Effector CD4-positive, alpha-beta T cell (primary cell): Measurements from ENCODE around the gene KCNJ10.

Experiments used
- DNase-seq: peaks from one replicate; pipeline ENCODE4 v3.0.0-alpha.2; 2020

Gene KCNJ10

DNA sequence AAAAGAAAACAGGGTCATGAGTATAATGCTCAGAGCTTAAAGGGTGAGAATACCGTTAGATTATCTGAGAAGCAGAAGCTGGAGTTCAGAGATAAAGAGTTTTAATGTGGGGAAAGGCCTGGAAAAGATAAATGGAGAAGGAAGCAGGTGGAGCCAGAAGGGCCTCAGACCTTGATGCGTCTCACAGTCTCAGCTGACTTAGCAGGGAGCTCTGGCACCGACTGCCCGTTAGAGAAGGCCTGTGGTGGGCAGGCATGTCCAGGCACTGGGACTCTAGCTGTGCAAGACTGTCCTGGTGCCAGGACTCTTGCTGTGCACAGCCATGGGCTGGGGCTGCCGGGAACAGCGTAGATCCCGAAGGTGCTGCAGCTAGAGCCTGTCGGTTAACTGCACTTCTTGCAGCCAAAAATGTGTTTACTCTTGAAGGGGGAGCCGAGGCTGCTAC lies 112.1 kb downstream of the KCNJ10 start:
- DNase-seq: no peak

DNA sequence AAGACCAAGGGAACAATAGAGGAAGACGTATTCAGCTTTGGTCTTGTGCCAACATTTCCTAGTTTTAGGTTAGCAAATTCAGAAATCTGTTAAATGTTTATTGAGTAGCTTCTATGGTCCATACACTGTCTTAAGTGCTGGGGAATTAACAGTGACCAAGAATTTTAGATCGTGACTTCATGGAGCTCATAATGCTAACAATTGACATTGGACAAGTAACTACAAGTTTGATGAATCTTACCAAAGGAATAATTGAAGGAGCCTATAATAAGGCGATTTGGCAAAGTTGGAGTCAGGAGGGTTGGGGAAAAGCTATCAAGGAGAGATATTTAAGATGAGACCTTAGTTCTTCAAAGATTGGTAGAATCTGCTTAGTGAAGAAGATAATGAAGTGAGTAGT lies 114.5 kb downstream of the KCNJ10 start:
- no peak for DNase-seq

- no peak for DNase-seq
Observed at GRCh38 chr1:159953536-159954515, 116.1 kb downstream of the KCNJ10 start, which contains the start of gene SLAMF9. Gene SLAMF9, minus strand, starts transcription at chr1:159954237. Its CDS starts 100 bp downstream, at chr1:159954137.

DNA sequence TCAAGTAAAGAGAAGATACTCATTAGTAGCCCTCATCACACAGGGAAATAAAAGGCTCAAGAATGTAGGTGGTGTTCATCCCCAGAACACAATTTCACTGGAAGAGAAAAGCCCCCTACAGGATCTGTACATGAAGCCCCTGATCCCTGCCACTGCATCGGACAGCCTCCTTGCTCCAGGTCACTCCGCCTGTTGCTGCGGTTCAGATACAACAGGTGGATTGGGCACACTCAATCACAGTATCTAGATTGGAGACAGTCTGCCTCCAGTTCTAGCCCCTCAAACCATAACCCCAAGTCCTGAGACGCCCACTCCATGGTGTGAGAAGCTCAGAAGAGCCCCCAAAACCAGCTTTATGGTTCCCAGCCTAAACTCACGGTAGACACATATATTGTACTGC lies 117.0 kb downstream of the KCNJ10 start:
- no peak for DNase-seq

DNA sequence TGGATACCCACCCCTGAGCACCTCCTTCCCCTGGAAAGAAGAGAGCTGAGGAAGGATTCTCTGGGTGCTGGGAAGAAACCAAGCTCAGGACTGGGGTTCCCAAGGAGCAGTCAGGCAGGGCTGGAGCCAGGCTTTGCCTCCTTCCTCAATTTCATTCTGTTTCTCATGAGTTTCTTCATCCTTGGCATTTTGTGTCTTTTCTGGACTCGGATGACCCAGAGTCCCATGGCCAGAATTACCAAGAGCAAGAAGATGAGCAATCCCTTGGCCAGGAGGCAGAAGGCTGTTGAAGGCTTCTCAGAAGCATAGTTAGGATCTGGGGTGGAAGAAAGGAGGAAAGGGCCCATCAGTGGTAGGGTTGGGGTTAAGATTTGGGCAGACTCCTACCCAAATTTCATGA lies 118.4 kb downstream of the KCNJ10 start:
- DNase-seq: no peak

DNA sequence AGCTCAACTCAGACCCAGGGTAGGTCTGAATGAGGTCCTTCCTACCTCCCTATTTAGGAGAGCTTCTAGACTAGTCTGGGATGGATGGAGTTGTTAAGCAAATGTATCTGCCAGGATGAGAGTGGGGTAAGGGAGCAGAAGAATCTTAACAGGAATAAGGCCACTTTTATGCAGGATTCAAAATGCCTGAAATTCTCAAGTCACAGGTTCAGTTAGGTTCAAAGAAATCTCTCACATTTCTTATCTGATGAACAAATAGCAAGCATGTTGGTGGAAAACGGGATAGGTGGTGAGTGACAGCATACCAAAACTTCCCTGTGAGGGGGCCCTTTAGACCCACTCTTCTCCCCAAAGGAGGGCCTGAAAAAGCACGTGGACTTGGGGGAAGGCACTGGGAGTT lies 118.9 kb downstream of the KCNJ10 start:
- DNase-seq: no peak

- no peak for DNase-seq
Observed at GRCh38 chr1:159949981-159950381, 120.0 kb downstream of the KCNJ10 start.

GRCh38 chr1:159949123-159949522 lies 120.8 kb downstream of the KCNJ10 start:
- DNase-seq: no peak
